MM.1S (cell line): ENCODE data around the gene KDM7A.

Experiments used
- DNase-seq: peaks from one replicate; pipeline ENCODE4 v3.0.0-alpha.2; 2015
- H2AFZ ChIP-seq: fragments of 300-600 bp; sonication (generic); 2 replicates; pipeline ENCODE4 v1.6.0; 2016; ENCODE audit warnings: antibody characterized with exemption, low read length
- H3F3A ChIP-seq: fragments of 300-600 bp; sonication (generic); 2 replicates; pipeline ENCODE4 v1.6.1; 2016; ENCODE audit warnings: mild to moderate bottlenecking, antibody characterized with exemption, low read length, moderate library complexity, mixed read lengths; ENCODE audit not compliant: insufficient read depth
- H3K27ac ChIP-seq: fragments of 300-600 bp; sonication (generic); 2 replicates; pipeline ENCODE4 v1.5.1; 2016; ENCODE audit warnings: mild to moderate bottlenecking, low read length
- H3K27me3 ChIP-seq: fragments of 300-600 bp; sonication (generic); replicated peaks from 2 replicates; pipeline ENCODE4 v1.6.0; 2016; ENCODE audit warnings: low read length; ENCODE audit not compliant: insufficient read depth
- H3K36me3 ChIP-seq: fragments of 300-600 bp; sonication (generic); replicated peaks from 2 replicates; pipeline ENCODE4 v1.6.1; 2016; ENCODE audit warnings: mild to moderate bottlenecking, low read length, mixed read lengths; ENCODE audit not compliant: insufficient read depth
- H3K4me1 ChIP-seq: fragments of 300-600 bp; sonication (generic); 2 replicates; pipeline ENCODE4 v1.6.1; 2016; ENCODE audit warnings: low read length, mixed read lengths
- H3K4me2 ChIP-seq: fragments of 300-600 bp; sonication (generic); 2 replicates; pipeline ENCODE4 v1.6.0; 2016; ENCODE audit warnings: low read depth, low read length
- H3K4me3 ChIP-seq: fragments of 300-600 bp; sonication (generic); 2 replicates; pipeline ENCODE4 v1.5.1; 2016; ENCODE audit warnings: low read length, mixed read lengths
- H3K79me2 ChIP-seq: fragments of 300-600 bp; sonication (generic); 2 replicates; pipeline ENCODE4 v1.6.1; 2016; ENCODE audit warnings: mixed run types, low read length, mixed read lengths
- H3K9ac ChIP-seq: fragments of 300-600 bp; sonication (generic); 2 replicates; pipeline ENCODE4 v1.6.1; 2016; ENCODE audit warnings: low read length, mixed read lengths
- H3K9me2 ChIP-seq: fragments of 300-600 bp; sonication (generic); replicated peaks from 2 replicates; pipeline ENCODE4 v1.6.1; 2016; ENCODE audit warnings: mild to moderate bottlenecking, low read length, mixed read lengths; ENCODE audit not compliant: insufficient read depth
- H3K9me3 ChIP-seq: fragments of 300-600 bp; sonication (generic); replicated peaks from 2 replicates; pipeline ENCODE4 v1.6.1; 2016; ENCODE audit warnings: mild to moderate bottlenecking, low read length, mixed read lengths; ENCODE audit not compliant: insufficient read depth
- H4K20me1 ChIP-seq: fragments of 300-600 bp; sonication (generic); 2 replicates; pipeline ENCODE4 v1.6.1; 2016; ENCODE audit warnings: mild to moderate bottlenecking, low read length, moderate library complexity, mixed read lengths; ENCODE audit not compliant: insufficient read depth
- CTCF ChIP-seq: fragments of 300-600 bp; sonication (generic); IDR thresholded peaks from 2 replicates; pipeline ENCODE4 v1.5.1; 2016; ENCODE audit warnings: antibody characterized with exemption, low read length, mixed read lengths
- EZH2 ChIP-seq: fragments of 300-600 bp; sonication (generic); optimal IDR thresholded peaks from 2 replicates; pipeline ENCODE3; 2017; ENCODE audit warnings: low read depth, mild to moderate bottlenecking, antibody characterized with exemption, low read length, mixed read lengths
- EZH2phosphoT487 ChIP-seq: fragments of 300-600 bp; sonication (generic); IDR thresholded peaks from 2 replicates; pipeline ENCODE4 v1.6.1; 2018; ENCODE audit warnings: antibody characterized with exemption, low read length

Gene KDM7A

GRCh38 chr7:140082770-140083169, 94.0 kb downstream of the KDM7A start:
- no peaks in the 10 kb centered on the region for H4K20me1 ChIP-seq
- no peak for TF ChIP-seq EZH2
- TF ChIP-seq CTCF = no peak
- no peak for TF ChIP-seq EZH2phosphoT487
- no peak overlapping the region for H3K9ac ChIP-seq
- 0 out of 2 replicates have a peak, but pooled peaks cover under 1% of the 10 kb centered on the region for H3F3A ChIP-seq
- DNase-seq = no peak
- no peak overlapping the region for H3K4me2 ChIP-seq
- peaks cover 4% of the 10 kb centered on the region; the same call in 1 of the 2 replicates for H3K4me1 ChIP-seq
- no peaks in the 10 kb centered on the region for H3K9me3 ChIP-seq
- H2AFZ ChIP-seq = no peak overlapping the region
- no peak overlapping the region for H3K4me3 ChIP-seq
- H3K79me2 ChIP-seq = no peaks in the 10 kb centered on the region
- H3K36me3 ChIP-seq = no peaks in the 10 kb centered on the region
- 0 out of 2 replicates have a peak, but pooled peaks cover 4% of the 10 kb centered on the region for H3K27me3 ChIP-seq
- no peaks in the 10 kb centered on the region for H3K9me2 ChIP-seq
- H3K27ac ChIP-seq = no peak overlapping the region

- H3K9me2 ChIP-seq = no peaks in the 10 kb centered on the region
- H3K4me3 ChIP-seq = no peak overlapping the region
- no peaks in the 10 kb centered on the region for H3K4me1 ChIP-seq
- H3K4me2 ChIP-seq = no peak overlapping the region
- H3K79me2 ChIP-seq = no peaks in the 10 kb centered on the region
- no peak overlapping the region for H3K9ac ChIP-seq
- no peak overlapping the region for H3K27ac ChIP-seq
- no peaks in the 10 kb centered on the region for H3K36me3 ChIP-seq
- no peak for DNase-seq
- no peak for TF ChIP-seq EZH2phosphoT487
- TF ChIP-seq EZH2 = no peak
- no peak for TF ChIP-seq CTCF
- H3F3A ChIP-seq = no peaks in the 10 kb centered on the region
- H3K9me3 ChIP-seq = no peaks in the 10 kb centered on the region
- H3K27me3 ChIP-seq = 0 out of 2 replicates have a peak, but pooled peaks cover 4% of the 10 kb centered on the region
- no peak overlapping the region for H2AFZ ChIP-seq
- no peaks in the 10 kb centered on the region for H4K20me1 ChIP-seq
These were observed 94.9 kb downstream of the KDM7A start for GRCh38 chr7:140081774-140082425.

GRCh38 chr7:140080919-140081318, 95.9 kb downstream of the KDM7A start:
- Histone ChIP-seq H2AFZ (no peak overlapping the region), H3K27ac (no peak overlapping the region), H3K9ac (no peak overlapping the region), H3K9me2 (no peaks in the 10 kb centered on the region), H3K4me2 (no peak overlapping the region), H3K9me3 (no peaks in the 10 kb centered on the region), H3F3A (no peaks in the 10 kb centered on the region), H3K36me3 (no peaks in the 10 kb centered on the region), H3K4me1 (no peaks in the 10 kb centered on the region), H3K4me3 (no peak overlapping the region), H4K20me1 (no peaks in the 10 kb centered on the region), H3K79me2 (no peaks in the 10 kb centered on the region), H3K27me3 (0 out of 2 replicates have a peak, but pooled peaks cover 2% of the 10 kb centered on the region)
- no peak for DNase-seq
- no peak for TF ChIP-seq CTCF
- TF ChIP-seq EZH2 = no peak
- TF ChIP-seq EZH2phosphoT487 = no peak
